Activated CD4-positive, alpha-beta T cell treated with anti-CD3 and anti-CD28 coated beads for 36 hours (primary cell): ENCODE results near the gene CAP2. TPM values are rescaled to one million over a fixed set of nuclear protein-coding genes. Genes with fewer than 3 reads are reported as not detected.

Source experiments
- ATAC-seq: fragments of 200-7000 bp; cut with Tn5 transposase; one replicate; pipeline ENCODE4 v1.10.0; 2021; ENCODE audit warnings: mild to moderate bottlenecking, moderate library complexity
- CTCF ChIA-PET: fragments of 350-600 bp; sonication (Branson Sonifier 250); formaldehyde crosslinking; loops from one replicate; lab custom pipeline; 2021; ENCODE audit warnings: antibody characterized with exemption; lab: Charles Lee
- POLR2A ChIA-PET: fragments of 350-600 bp; sonication (Branson Sonifier 250); formaldehyde crosslinking; loops from one replicate; lab custom pipeline; 2021; ENCODE audit warnings: antibody characterized with exemption, inconsistent platforms; lab: Charles Lee
- DNase-seq: peaks from one replicate; pipeline ENCODE4 v3.0.0-alpha.2; 2020
- H3K27ac Mint-ChIP-seq: one replicate; pipeline ENCODE4 v1.8.0; 2021; ENCODE audit warnings: mixed read lengths
- H3K27me3 Mint-ChIP-seq: one replicate; pipeline ENCODE4 v1.8.0; 2021; ENCODE audit warnings: mixed read lengths
- H3K36me3 Mint-ChIP-seq: one replicate; pipeline ENCODE4 v1.8.0; 2021; ENCODE audit warnings: low read depth, mixed read lengths
- H3K4me1 Mint-ChIP-seq: one replicate; pipeline ENCODE4 v1.8.0; 2021; ENCODE audit warnings: mixed read lengths
- H3K4me3 Mint-ChIP-seq: one replicate; pipeline ENCODE4 v1.8.0; 2021; ENCODE audit warnings: mild to moderate bottlenecking, moderate library complexity, mixed read lengths
- H3K9me3 Mint-ChIP-seq: one replicate; pipeline ENCODE4 v1.8.0; 2021; ENCODE audit warnings: low read depth, mixed read lengths
- intact Hi-C, 2 experiments: fragments of 100-400 bp; cut with DNase I in 1 of 2; cut with micrococcal nuclease in 1 of 2; formaldehyde crosslinking; loops; one replicate each; pipeline versions ENCODE4 v1.14.2 to v1.15.1; 2022 to 2024; cut with DNase I, micrococcal nuclease
- total RNA-seq, 2 experiments: library from RNA; stranded (reverse); gene quantifications; one replicate each; pipeline ENCODE4 v1.2.3, GENCODE V29; 2021

Gene CAP2
- total RNA-seq, 2 experiments from 2014 or later, result not detected

DNA sequence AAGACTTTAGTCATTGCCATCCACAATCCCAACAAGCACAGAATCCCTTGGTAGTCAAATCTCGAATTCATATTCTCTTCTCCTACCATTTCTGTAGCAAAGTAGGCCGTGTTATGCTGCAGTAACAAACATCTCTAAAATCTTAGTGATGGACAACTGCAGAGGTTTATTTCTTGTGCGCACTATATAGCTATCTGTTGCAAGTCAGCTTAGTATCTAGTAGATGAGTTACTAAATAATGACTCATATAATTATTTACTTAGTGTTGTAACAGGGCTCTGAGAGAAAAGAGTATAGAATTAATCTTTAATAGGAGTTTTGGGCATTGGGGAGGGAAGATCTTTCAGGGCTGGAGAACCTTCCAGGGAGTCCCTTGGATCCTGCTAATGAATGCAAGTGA lies 73.3 kb downstream of the CAP2 start:
- CTCF ChIA-PET, result interaction anchor here (0.5 kb wide), 1 partner anchor 190 kb away, joined by 3 read pairs; no protein-coding TSS in a partner anchor
- H3K4me3 Mint-ChIP-seq, result no peak overlapping the region
- H3K4me1 Mint-ChIP-seq, result peaks cover 5% of the 10 kb centered on the region

DNA sequence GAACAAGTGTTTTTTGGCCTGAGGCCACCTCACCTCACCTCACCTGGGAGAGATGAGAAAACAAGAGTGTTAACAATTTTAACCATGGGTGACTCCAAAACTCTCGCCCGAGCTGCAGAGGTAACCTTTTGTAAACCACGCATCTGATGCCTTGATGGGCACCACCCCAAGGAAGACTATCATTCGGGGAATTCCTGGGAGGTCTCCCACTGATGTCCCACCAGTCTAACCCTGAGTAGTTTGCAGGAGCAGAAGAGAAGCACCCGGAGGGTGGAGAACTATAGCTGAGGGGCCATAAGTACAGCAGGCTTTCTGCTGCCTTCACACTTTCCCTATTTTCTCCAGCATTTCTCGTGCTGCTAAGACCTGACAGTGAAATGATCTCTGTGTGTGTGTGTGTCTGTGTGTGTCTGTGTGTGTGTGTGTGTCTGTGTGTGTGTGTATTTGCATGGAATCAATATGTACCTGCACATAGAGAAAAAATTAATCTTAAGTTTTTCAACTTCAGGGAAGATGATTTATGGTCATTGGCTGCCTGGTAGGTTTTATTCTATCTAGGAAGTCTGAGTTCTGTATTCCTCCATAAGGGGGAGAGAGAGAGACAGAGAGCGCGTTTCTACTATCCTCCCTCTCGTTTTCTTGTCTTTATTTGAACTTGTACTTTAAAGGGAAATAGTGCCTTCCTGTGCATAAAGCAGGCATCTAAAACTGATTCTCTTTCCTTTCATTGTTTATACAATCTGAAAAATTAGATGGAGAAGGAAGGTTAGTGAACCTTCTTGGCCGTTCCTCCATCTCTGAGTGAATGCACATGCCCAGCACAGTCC lies 75.8 kb downstream of the CAP2 start:
- Mint-ChIP-seq H3K36me3 (no peaks in the 10 kb centered on the region), H3K4me3 (no peak overlapping the region), H3K4me1 (peaks cover 5% of the 10 kb centered on the region), H3K9me3 (no peaks in the 10 kb centered on the region), H3K27me3 (peaks cover 3% of the 10 kb centered on the region), H3K27ac (no peak overlapping the region)
- DNase-seq, result no peak
- ChIA-PET CTCF (interaction anchor here (0.6 kb wide), 1 partner anchor 1800 kb away, joined by 5 read pairs; no protein-coding TSS in a partner anchor), POLR2A (no interaction called here)
- ATAC-seq, result no peak
- intact Hi-C loops, result no loop called here

More for the DNA sequence above, 73.3 kb downstream of the CAP2 start:
- Mint-ChIP-seq H3K9me3 (no peaks in the 10 kb centered on the region), H3K36me3 (no peaks in the 10 kb centered on the region), H3K27me3 (peaks cover 2% of the 10 kb centered on the region), H3K27ac (no peak overlapping the region)
- DNase-seq, result no peak
- no peak for ATAC-seq
- intact Hi-C loops, result no loop called here
- POLR2A ChIA-PET, result no interaction called here

DNA sequence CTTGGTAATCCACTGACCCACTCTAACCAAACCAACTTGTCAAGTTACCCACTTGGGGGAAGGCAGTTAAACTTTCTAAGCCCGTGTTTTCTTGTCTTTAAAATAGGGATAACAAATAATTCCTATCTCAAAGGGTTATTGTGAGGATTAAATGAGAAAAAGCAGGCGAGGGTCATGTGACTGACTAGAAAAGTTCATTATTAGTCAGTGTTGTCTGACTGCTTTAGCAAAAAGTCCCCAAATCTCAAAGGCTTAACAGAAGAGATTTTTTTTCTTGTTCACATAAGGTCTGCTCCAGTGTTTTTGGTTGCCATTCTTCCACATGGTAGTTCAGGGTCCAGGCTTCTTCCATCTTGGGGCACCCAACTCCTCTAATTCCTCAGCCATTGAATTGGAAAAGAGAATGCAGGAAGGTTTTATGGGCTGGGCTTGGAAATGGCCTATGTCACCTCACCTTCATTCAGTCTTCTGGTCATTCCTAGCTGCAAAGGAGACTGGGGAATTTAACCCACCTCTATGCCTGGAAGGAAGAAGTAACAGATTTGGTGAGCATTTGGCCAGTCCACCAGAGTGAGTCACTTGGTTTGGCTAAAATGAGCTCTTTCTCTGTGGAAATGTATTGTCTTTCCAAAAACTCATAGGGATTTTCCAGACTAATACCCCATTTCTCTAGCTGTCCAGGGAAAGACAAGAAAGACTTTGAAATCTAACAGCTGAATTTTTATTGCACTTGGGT lies 77.0 kb downstream of the CAP2 start:
- POLR2A ChIA-PET, result interaction anchor here (0.8 kb wide), 1 partner anchor 130 kb away, joined by 3 read pairs; no protein-coding TSS in a partner anchor
- DNase-seq, result no peak
- H3K9me3 Mint-ChIP-seq, result no peaks in the 10 kb centered on the region
- peaks cover 7% of the 10 kb centered on the region for H3K27me3 Mint-ChIP-seq
- CTCF ChIA-PET, result no interaction called here
- intact Hi-C loops, result no loop called here
- no peak overlapping the region for H3K4me3 Mint-ChIP-seq
- no peaks in the 10 kb centered on the region for H3K36me3 Mint-ChIP-seq
- no peak overlapping the region for H3K27ac Mint-ChIP-seq
- peaks cover 5% of the 10 kb centered on the region for H3K4me1 Mint-ChIP-seq
- ATAC-seq, result peak; percentile 47

DNA sequence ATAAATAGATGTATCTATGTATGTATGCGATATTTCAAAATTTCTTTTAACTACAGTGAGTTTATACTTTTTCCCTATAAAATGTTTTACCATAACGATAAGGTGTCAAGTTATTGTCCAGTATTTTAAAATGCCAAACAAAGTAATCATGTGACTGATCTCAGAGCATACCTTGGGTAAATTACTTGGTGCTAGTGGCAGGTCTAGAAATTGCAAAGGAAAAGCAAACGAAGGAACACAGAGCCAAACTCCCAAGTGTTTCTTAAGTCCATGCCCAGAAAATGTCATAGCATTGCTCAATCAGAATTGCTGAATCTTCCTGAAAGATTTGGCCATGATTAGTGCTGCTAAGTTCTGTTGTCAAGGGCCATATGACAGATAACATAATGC lies 77.5 kb downstream of the CAP2 start:
- intact Hi-C loops, result no loop called here
- Mint-ChIP-seq H3K4me1 (peaks cover 5% of the 10 kb centered on the region), H3K9me3 (no peaks in the 10 kb centered on the region), H3K36me3 (no peaks in the 10 kb centered on the region), H3K27me3 (peaks cover 8% of the 10 kb centered on the region), H3K4me3 (no peak overlapping the region), H3K27ac (no peak overlapping the region)
- ATAC-seq (no peak), DNase-seq (no peak)
- CTCF ChIA-PET, result no interaction called here
- POLR2A ChIA-PET, result no interaction called here

DNA sequence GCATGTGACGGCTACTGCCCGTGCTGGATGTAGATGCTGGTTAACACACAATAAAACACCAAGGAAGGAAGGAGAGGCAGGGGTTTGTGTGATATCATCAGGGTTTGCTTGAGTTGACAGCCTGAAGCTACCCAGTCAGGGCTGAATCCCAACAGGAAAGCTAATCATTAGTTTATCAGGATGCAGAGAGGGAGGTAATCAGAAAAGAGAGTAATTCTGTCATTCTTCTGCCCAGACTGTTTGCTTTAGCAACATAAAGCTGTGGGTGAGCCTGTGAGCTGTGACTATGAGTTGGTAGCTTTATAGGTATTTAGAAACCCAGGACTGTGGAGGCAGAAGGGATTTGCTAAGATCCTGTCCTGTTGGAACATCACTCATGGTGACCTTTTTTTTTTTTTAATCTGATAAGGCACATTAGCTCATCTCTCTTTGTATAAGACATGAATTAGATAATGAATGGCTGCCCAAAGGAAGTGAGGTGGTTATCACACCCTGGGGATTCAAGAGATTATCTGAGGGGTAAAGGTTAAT lies 79.3 kb downstream of the CAP2 start:
- ChIA-PET POLR2A (no interaction called here), CTCF (interaction anchor here (0.8 to 1.6 kb wide), 4 partner anchors 9 to 630 kb away, joined by 3 to 4 read pairs (median 4); no protein-coding TSS in a partner anchor)
- no peaks in the 10 kb centered on the region for H3K9me3 Mint-ChIP-seq
- peaks cover 5% of the 10 kb centered on the region for H3K4me1 Mint-ChIP-seq
- H3K27me3 Mint-ChIP-seq, result peaks cover 12% of the 10 kb centered on the region
- H3K4me3 Mint-ChIP-seq, result no peak overlapping the region
- DNase-seq (no peak), ATAC-seq (no peak)
- intact Hi-C loops, result no loop called here
- H3K27ac Mint-ChIP-seq, result no peak overlapping the region
- H3K36me3 Mint-ChIP-seq, result no peaks in the 10 kb centered on the region

DNA sequence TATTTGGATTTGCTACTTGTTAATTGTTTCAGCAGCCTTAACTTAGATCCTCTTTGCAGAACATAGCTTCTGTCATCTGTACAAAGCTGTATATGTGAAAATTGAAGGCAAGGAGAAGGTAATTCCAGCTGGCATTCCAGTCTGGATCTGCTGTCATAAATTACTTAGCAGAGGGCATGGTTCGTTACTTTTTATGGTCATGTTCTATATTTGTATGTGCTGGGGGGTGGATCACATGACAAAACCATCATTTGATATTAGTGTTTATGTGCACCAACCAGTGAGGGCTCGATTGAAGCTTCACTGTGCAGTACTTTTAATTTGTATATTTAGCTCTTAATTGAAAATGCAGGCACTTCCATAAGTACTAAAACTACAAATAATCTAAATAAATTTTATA lies 80.2 kb downstream of the CAP2 start:
- Mint-ChIP-seq H3K36me3 (no peaks in the 10 kb centered on the region), H3K4me1 (peaks cover 5% of the 10 kb centered on the region), H3K4me3 (no peak overlapping the region), H3K27ac (no peak overlapping the region), H3K27me3 (peaks cover 12% of the 10 kb centered on the region), H3K9me3 (no peaks in the 10 kb centered on the region)
- intact Hi-C loops, result no loop called here
- POLR2A ChIA-PET, result no interaction called here
- no peak for DNase-seq
- no peak for ATAC-seq
- CTCF ChIA-PET, result interaction anchor here (1.6 kb wide), 1 partner anchor 10 kb away, joined by 3 read pairs; no protein-coding TSS in a partner anchor

DNA sequence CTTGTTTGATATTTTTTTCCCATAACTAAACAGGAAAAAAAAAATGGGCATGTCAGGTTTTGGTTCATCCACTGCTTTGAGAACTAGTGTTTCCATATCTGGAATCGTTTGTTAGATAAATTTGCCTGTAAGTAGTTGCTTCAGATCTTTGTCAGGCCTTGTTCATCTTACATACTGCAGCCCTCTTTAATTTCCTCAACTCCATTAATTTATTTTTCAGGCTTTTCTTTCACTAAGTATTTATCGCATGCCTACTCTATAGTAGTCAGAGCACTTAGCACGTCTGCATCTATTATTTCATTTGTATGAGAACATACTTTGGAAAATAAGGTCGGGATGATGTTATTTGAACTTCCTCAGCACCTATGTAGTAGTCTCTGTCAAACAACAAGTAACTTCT lies 80.9 kb downstream of the CAP2 start:
- no peaks in the 10 kb centered on the region for H3K36me3 Mint-ChIP-seq
- no peak overlapping the region for H3K4me3 Mint-ChIP-seq
- no peak for ATAC-seq
- intact Hi-C loops, result no loop called here
- no peaks in the 10 kb centered on the region for H3K9me3 Mint-ChIP-seq
- no peak overlapping the region for H3K27ac Mint-ChIP-seq
- POLR2A ChIA-PET, result no interaction called here
- H3K27me3 Mint-ChIP-seq, result peaks cover 12% of the 10 kb centered on the region
- peaks cover 5% of the 10 kb centered on the region for H3K4me1 Mint-ChIP-seq
- DNase-seq, result no peak
- CTCF ChIA-PET, result no interaction called here

DNA sequence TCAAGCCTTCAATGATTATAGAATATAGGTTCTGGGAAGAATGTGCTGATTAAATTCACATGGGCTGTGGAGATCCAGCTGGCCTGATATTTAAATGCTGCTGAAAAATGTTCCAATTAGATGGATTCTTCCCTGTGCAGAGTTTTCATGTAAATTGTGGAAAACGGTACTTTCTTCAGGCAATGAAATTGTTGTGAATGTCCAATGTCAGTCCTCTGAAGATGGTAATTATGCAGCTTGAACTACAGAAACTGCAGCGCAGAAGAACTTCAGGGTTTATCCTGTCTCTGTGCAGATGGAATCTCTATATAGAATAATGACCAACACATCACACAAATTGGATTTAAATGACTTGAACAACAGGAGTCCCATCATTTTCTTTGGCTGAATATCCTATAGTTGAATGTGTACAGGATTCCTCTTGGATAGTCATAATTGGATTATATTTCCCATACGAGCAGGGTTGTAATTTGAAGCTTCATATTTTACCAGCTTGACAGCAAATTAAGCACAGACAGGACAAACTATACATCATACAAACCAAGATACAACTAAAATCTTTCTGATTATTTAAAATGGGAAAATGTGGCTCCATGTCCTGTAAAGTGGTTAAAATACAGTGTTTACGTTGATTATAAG lies 82.3 kb downstream of the CAP2 start:
- ChIA-PET CTCF (no interaction called here), POLR2A (no interaction called here)
- Mint-ChIP-seq H3K27me3 (peaks cover 12% of the 10 kb centered on the region), H3K4me1 (no peaks in the 10 kb centered on the region), H3K27ac (no peak overlapping the region), H3K9me3 (no peaks in the 10 kb centered on the region), H3K4me3 (no peak overlapping the region), H3K36me3 (no peaks in the 10 kb centered on the region)
- ATAC-seq, result no peak
- intact Hi-C loops, result no loop called here
- no peak for DNase-seq

DNA sequence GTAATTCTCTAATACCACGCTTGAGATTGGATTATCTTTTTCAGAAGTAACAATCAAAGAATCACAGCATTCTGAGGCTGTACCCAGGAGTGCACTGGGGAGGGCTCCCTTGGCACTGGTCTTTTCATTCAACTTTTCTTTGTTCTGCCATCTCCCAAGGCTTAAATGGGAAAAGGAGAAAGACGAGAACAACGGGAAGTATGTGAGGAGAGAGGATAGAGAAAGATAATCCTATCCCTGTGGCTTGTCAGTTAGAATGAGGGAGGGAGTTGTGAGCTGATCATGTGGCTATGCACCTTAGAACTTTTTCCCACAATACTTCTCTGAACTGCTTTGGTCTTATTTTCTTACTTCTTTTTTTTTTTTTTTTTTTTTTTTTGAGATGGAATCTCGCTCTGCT lies 83.1 kb downstream of the CAP2 start:
- CTCF ChIA-PET, result interaction anchor here (0.5 kb wide), 1 partner anchor 432 kb away, joined by 3 read pairs; no protein-coding TSS in a partner anchor
- H3K36me3 Mint-ChIP-seq, result no peaks in the 10 kb centered on the region
- ATAC-seq (no peak), DNase-seq (no peak)
- H3K27ac Mint-ChIP-seq, result no peak overlapping the region
- peaks cover 11% of the 10 kb centered on the region for H3K27me3 Mint-ChIP-seq
- POLR2A ChIA-PET, result no interaction called here
- H3K4me1 Mint-ChIP-seq, result no peaks in the 10 kb centered on the region
- intact Hi-C loops, result no loop called here
- no peak overlapping the region for H3K4me3 Mint-ChIP-seq
- H3K9me3 Mint-ChIP-seq, result no peaks in the 10 kb centered on the region

DNA sequence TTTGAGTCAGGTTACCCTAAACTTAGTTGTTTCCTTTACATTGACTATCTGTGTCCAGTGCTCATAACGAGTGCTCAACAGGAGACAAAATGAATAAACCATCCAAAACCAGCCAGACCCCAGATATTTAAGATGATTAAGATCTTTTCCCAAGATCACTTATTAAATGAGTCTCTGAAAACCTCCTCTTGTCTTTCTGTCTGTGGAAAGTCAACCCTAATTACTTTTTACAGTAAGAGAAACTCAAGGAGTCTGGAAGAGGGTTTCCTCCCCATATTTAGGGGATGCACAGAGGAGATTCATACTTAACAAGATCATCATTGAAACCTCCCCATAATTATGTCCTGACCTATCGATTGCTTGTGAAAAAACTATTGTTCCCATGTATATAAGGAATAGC lies 84.0 kb downstream of the CAP2 start:
- Mint-ChIP-seq H3K4me3 (no peak overlapping the region), H3K4me1 (no peaks in the 10 kb centered on the region), H3K27me3 (peaks cover 12% of the 10 kb centered on the region), H3K27ac (no peak overlapping the region), H3K36me3 (no peaks in the 10 kb centered on the region), H3K9me3 (no peaks in the 10 kb centered on the region)
- DNase-seq (no peak), ATAC-seq (no peak)
- CTCF ChIA-PET, result no interaction called here
- intact Hi-C loops, result no loop called here
- POLR2A ChIA-PET, result no interaction called here

DNA sequence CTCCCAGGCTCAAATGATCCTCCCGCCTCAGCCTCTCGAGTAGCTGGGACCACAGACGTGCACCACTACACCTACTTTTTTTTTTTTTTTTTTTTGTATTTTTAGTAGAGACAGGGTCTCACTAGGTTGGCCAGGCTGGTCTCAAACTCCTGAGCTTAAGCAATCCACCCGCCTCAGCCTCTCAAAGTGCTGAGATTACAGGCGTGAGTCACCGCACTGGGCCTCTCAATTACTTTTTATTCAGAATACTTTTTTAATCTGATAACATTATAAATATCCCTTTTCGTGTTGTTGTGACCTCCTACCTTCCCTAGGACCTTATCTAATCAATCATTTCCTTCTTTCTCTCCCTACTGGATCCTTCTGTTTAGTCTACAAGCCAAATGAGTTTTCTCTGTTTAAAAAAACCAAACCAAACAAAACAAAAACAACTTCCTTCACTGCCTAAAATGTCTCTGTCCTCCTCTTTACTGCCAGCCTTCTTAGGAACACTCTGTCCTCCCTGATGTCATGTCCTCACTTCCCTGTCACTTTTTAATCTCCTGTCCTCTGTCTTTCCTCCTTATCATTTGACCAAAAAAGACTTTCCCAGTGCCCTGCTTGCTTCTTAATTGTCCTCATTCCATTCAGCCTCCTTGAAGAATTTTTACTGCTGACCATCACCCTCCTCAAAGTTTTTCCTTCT lies 85.0 kb downstream of the CAP2 start:
- no peaks in the 10 kb centered on the region for H3K4me1 Mint-ChIP-seq
- POLR2A ChIA-PET, result no interaction called here
- ATAC-seq (no peak), DNase-seq (no peak)
- intact Hi-C loops, result no loop called here
- CTCF ChIA-PET, result no interaction called here
- H3K27ac Mint-ChIP-seq, result no peak overlapping the region
- no peak overlapping the region for H3K4me3 Mint-ChIP-seq
- no peaks in the 10 kb centered on the region for H3K36me3 Mint-ChIP-seq
- H3K27me3 Mint-ChIP-seq, result peaks cover 19% of the 10 kb centered on the region
- H3K9me3 Mint-ChIP-seq, result no peaks in the 10 kb centered on the region
